HCT116 (cell line): ENCODE data around the gene WDR27. TPM values are rescaled to one million over a fixed set of nuclear protein-coding genes. Genes with fewer than 3 reads are reported as not detected.

ENCODE experiments used
- ATAC-seq: fragments of 200-7000 bp; cut with Tn5 transposase; 2 replicates; pipeline ENCODE4 v1.9.1; 2020; ENCODE audit warnings: mild to moderate bottlenecking, moderate library complexity
- BruUV-seq: library from RNA; stranded (reverse); fragments of 400-500 nt; replicated peaks from 2 replicates; lab custom pipeline; 2021; lab: Mats Ljungman, UMichigan
- CTCF ChIA-PET: fragments of 300-600 bp; sonication (Branson Sonifier 250); formaldehyde crosslinking; loops from one replicate; lab custom pipeline; 2021; ENCODE audit warnings: antibody characterized with exemption; lab: Charles Lee
- POLR2A ChIA-PET: fragments of 300-600, 350-600 bp; sonication (Branson Sonifier 250); formaldehyde crosslinking; loops from one replicate; lab custom pipeline; 2021; ENCODE audit warnings: antibody characterized with exemption; lab: Charles Lee
- RAD21 ChIA-PET, 2 experiments: fragments of 300-600 bp; sonication (Branson Sonifier 250); formaldehyde crosslinking; loops; one replicate each; lab custom pipeline; 2023; ENCODE audit warnings: low total read pairs in 2 of 2; ENCODE audit not compliant: uncharacterized antibody in 2 of 2, unreplicated experiment in 2 of 2, low non-redundant PET in 1 of 2; lab: Charles Lee
- DNase-seq: peaks from one replicate; pipeline ENCODE4 v3.0.0-alpha.2; 2010; ENCODE audit warnings: low read depth, low spot score
- H2AFZ ChIP-seq: fragments of 200-600 bp; shearing (Covaris generic), sonication (generic); 2 replicates; pipeline ENCODE4 v1.6.1; 2017; ENCODE audit warnings: low read depth, mixed run types, mixed read lengths, antibody characterized with exemption, low read length; ENCODE audit not compliant: poor library complexity, severe bottlenecking
- H3K27ac ChIP-seq: 2 replicates; pipeline ENCODE4 v1.5.1; 2012; ENCODE audit warnings: low read depth, low read length
- H3K27me3 ChIP-seq: fragments of 200-600 bp; sonication (generic); 2 replicates; pipeline ENCODE4 v1.6.1; 2016; ENCODE audit warnings: mixed run types, low read length, mixed read lengths; ENCODE audit not compliant: insufficient read depth
- H3K36me3 ChIP-seq, 2 experiments: fragments of 200-500 bp in 1 of 2; fragments of 200-600 bp in 1 of 2; sonication (Bioruptor generic) in 1 of 2; sonication (generic) in 1 of 2; 2 replicates each; pipeline versions ENCODE4 v1.5.1 to v1.6.1; 2014 to 2016; ENCODE audit warnings: low read length in 2 of 2, inconsistent platforms in 1 of 2, mixed read lengths in 1 of 2, mixed run types in 1 of 2; ENCODE audit not compliant: insufficient read depth in 2 of 2, control insufficient read depth in 1 of 2
- H3K4me1 ChIP-seq, 2 experiments: fragments of 200-600 bp in 1 of 2; sonication (generic) in 1 of 2; 2 replicates each; pipeline versions ENCODE4 v1.5.1 to v1.6.1; 2012 to 2017; ENCODE audit warnings: low read length in 2 of 2, inconsistent platforms in 1 of 2, mild to moderate bottlenecking in 1 of 2, mixed read lengths in 1 of 2, mixed run types in 1 of 2, moderate library complexity in 1 of 2; ENCODE audit not compliant: insufficient read depth in 2 of 2, control insufficient read depth in 1 of 2
- H3K4me2 ChIP-seq: fragments of 200-600 bp; sonication (generic); 2 replicates; pipeline ENCODE4 v1.6.1; 2017; ENCODE audit warnings: mixed run types, low read length, mixed read lengths
- H3K4me3 ChIP-seq, 2 experiments: fragments of 200-600 bp in 1 of 2; sonication (generic) in 1 of 2; replicated peaks in 1 of 2; 2 replicates each; pipeline ENCODE4 v1.5.1; 2011 to 2016; ENCODE audit warnings: low read length in 2 of 2, control low read depth in 1 of 2, low read depth in 1 of 2, mild to moderate bottlenecking in 1 of 2, mixed read lengths in 1 of 2, mixed run types in 1 of 2
- H3K79me2 ChIP-seq: fragments of 200-600 bp; sonication (generic); 2 replicates; pipeline ENCODE4 v1.6.1; 2017; ENCODE audit warnings: mild to moderate bottlenecking, mixed run types, low read length, moderate library complexity, mixed read lengths; ENCODE audit not compliant: insufficient read depth
- H3K9ac ChIP-seq: fragments of 200-600 bp; sonication (generic); 2 replicates; pipeline ENCODE4 v1.6.1; 2016; ENCODE audit warnings: low read length, mixed read lengths
- H3K9me2 ChIP-seq: fragments of 200-600 bp; sonication (generic), shearing (Covaris generic); 2 replicates; pipeline ENCODE4 v1.6.1; 2017; ENCODE audit warnings: mixed run types, mild to moderate bottlenecking, moderate library complexity; ENCODE audit not compliant: insufficient read depth
- H3K9me3 ChIP-seq, 2 experiments: fragments of 200-500 bp in 1 of 2; fragments of 200-600 bp in 1 of 2; sonication (Bioruptor generic) in 1 of 2; sonication (generic) in 1 of 2; 2 replicates each; pipeline ENCODE4 v1.6.1; 2014 to 2017; ENCODE audit warnings: low read length in 2 of 2, mixed read lengths in 2 of 2, inconsistent platforms in 1 of 2, low read depth in 1 of 2, mild to moderate bottlenecking in 1 of 2, mixed run types in 1 of 2, moderate library complexity in 1 of 2; ENCODE audit not compliant: control insufficient read depth in 1 of 2, insufficient read depth in 1 of 2
- H4K20me1 ChIP-seq: fragments of 200-600 bp; sonication (generic), shearing (Covaris generic); 2 replicates; pipeline ENCODE4 v1.6.1; 2017; ENCODE audit warnings: mixed run types, mild to moderate bottlenecking, moderate library complexity; ENCODE audit not compliant: insufficient read depth
- CBX3 ChIP-seq: IDR thresholded peaks from 2 replicates; pipeline ENCODE4 v1.6.1; 2012; ENCODE audit warnings: low read depth
- CEBPB ChIP-seq: IDR thresholded peaks from 2 replicates; pipeline ENCODE4 v1.6.1; 2012; ENCODE audit warnings: low read depth
- EGR1 ChIP-seq: IDR thresholded peaks from 2 replicates; pipeline ENCODE4 v1.6.1; 2012; ENCODE audit warnings: low read depth
- ELF1 ChIP-seq: IDR thresholded peaks from 2 replicates; pipeline ENCODE4 v1.6.1; 2012; ENCODE audit warnings: low read depth, borderline replicate concordance
- EZH2 ChIP-seq: fragments of 200-600 bp; sonication (generic); IDR thresholded peaks from 2 replicates; pipeline ENCODE4 v1.6.1; 2017; ENCODE audit warnings: antibody characterized with exemption, mixed run types
- FOSL1 ChIP-seq: IDR thresholded peaks from 2 replicates; pipeline ENCODE4 v1.6.1; 2012; ENCODE audit warnings: low read depth
- JUND ChIP-seq: IDR thresholded peaks from 2 replicates; pipeline ENCODE4 v1.6.1; 2012
- MAX ChIP-seq: IDR thresholded peaks from 2 replicates; pipeline ENCODE4 v1.6.1; 2012
- POLR2A ChIP-seq: IDR thresholded peaks from 2 replicates; pipeline ENCODE4 v1.7.0; 2011; ENCODE audit warnings: borderline replicate concordance; ENCODE audit not compliant: insufficient read depth, insufficient read length; ENCODE audit errors: extremely low read depth
- POLR2AphosphoS5 ChIP-seq: IDR thresholded peaks from 2 replicates; pipeline ENCODE4 v1.6.1; 2011; ENCODE audit warnings: mild to moderate bottlenecking, low read depth, low read length, moderate library complexity
- SIN3A ChIP-seq: IDR thresholded peaks from 2 replicates; pipeline ENCODE4 v1.6.1; 2012; ENCODE audit warnings: low read depth
- SP1 ChIP-seq: IDR thresholded peaks from 2 replicates; pipeline ENCODE4 v1.6.1; 2012; ENCODE audit warnings: low read depth
- SRF ChIP-seq: IDR thresholded peaks from 2 replicates; pipeline ENCODE4 v1.6.1; 2012; ENCODE audit warnings: low read depth
- TCF7L2 ChIP-seq: IDR thresholded peaks from 2 replicates; pipeline ENCODE4 v1.7.0; 2011; ENCODE audit warnings: borderline replicate concordance, inconsistent platforms; ENCODE audit not compliant: insufficient read depth, insufficient read length; ENCODE audit errors: extremely low read depth
- ZBTB33 ChIP-seq: IDR thresholded peaks from 2 replicates; pipeline ENCODE4 v1.6.1; 2011; ENCODE audit warnings: mild to moderate bottlenecking, low read length, moderate library complexity; ENCODE audit not compliant: insufficient replicate concordance; ENCODE audit errors: extremely low read depth
- ZFX ChIP-seq: fragments of 450-650 bp; IDR thresholded peaks from 2 replicates; pipeline ENCODE4 v1.6.1; 2017
- ZNF274 ChIP-seq: fragments of 200-500 bp; sonication (Bioruptor generic); IDR thresholded peaks from 2 replicates; pipeline ENCODE4 v1.6.1; 2014; ENCODE audit warnings: mild to moderate bottlenecking, low read depth, low read length, inconsistent platforms
- intact Hi-C: fragments of 100-400 bp; cut with micrococcal nuclease; formaldehyde crosslinking; loops from 2 replicates; pipeline ENCODE4 v1.10.0; 2022
- total RNA-seq: library from RNA; stranded (reverse); gene quantifications from one replicate; pipeline ENCODE4 v1.2.1, GENCODE V29; 2021; ENCODE audit not compliant: unreplicated experiment
- TF ChIP-seq, protein P1 (sequence below), 3 experiments: fragments of 200-600 bp in 1 of 3; sonication (generic) in 1 of 3; IDR thresholded peaks in 2 of 3; conservative IDR thresholded peaks in 1 of 3; 2 replicates each; pipeline ENCODE4 v1.5.1; 2012 to 2017; ENCODE audit warnings: low read depth in 2 of 3, low read length in 2 of 3, antibody characterized with exemption in 1 of 3, borderline replicate concordance in 1 of 3, control low read depth in 1 of 3, mild to moderate bottlenecking in 1 of 3, mixed read lengths in 1 of 3, mixed run types in 1 of 3, moderate library complexity in 1 of 3; ENCODE audit not compliant: insufficient read depth in 1 of 3
- TF ChIP-seq, protein P2 (sequence below): IDR thresholded peaks from 2 replicates; pipeline ENCODE4 v1.6.1; 2012; ENCODE audit warnings: low read depth

Gene WDR27
- total RNA-seq, 1 experiment from 2014 or later: 60.6 TPM

GRCh38 chr6:169530752-169531123, 171.1 kb downstream of the WDR27 start (continued):
- TF ChIP-seq, protein P1, sequence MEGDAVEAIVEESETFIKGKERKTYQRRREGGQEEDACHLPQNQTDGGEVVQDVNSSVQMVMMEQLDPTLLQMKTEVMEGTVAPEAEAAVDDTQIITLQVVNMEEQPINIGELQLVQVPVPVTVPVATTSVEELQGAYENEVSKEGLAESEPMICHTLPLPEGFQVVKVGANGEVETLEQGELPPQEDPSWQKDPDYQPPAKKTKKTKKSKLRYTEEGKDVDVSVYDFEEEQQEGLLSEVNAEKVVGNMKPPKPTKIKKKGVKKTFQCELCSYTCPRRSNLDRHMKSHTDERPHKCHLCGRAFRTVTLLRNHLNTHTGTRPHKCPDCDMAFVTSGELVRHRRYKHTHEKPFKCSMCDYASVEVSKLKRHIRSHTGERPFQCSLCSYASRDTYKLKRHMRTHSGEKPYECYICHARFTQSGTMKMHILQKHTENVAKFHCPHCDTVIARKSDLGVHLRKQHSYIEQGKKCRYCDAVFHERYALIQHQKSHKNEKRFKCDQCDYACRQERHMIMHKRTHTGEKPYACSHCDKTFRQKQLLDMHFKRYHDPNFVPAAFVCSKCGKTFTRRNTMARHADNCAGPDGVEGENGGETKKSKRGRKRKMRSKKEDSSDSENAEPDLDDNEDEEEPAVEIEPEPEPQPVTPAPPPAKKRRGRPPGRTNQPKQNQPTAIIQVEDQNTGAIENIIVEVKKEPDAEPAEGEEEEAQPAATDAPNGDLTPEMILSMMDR (IDR thresholded peaks at IDR 0.05 in 2 of 3, conservative IDR thresholded peaks at IDR 0.05 in 1 of 3; ENCODE audit: borderline replicate concordance in 1 of 3, insufficient read depth in 1 of 3, low read depth in 2 of 3, low read length in 2 of 3): no peak
- TF ChIP-seq EGR1 (no peak), ZFX (no peak), POLR2AphosphoS5 (no peak), ZNF274 (no peak), SIN3A (no peak), EZH2 (no peak)
- TF ChIP-seq, all 23 proteins: peak for 0

GRCh38 chr6:169529931-169530751, 171.7 kb downstream of the WDR27 start:
- POLR2A ChIA-PET: no interaction called here
- no peak overlapping the region for H3K4me3 ChIP-seq
- H3K4me1 ChIP-seq: no peaks in the 10 kb centered on the region
- CTCF ChIA-PET: no interaction called here
- DNase-seq (no peak), ATAC-seq (no peak)
- no peaks in the 10 kb centered on the region for H4K20me1 ChIP-seq
- no peaks in the 10 kb centered on the region for H3K36me3 ChIP-seq
- no peak overlapping the region for H3K4me2 ChIP-seq
- H3K79me2 ChIP-seq: no peaks in the 10 kb centered on the region
- H3K9ac ChIP-seq: no peak overlapping the region
- no peak overlapping the region for H3K27ac ChIP-seq
- peaks cover 0 to 11% of the 10 kb centered on the region in 2 experiments; a peak in 2 of 4 replicates for H3K9me3 ChIP-seq
- no peak overlapping the region for H2AFZ ChIP-seq
- no TSS peak for BruUV-seq
- intact Hi-C loops: no loop called here
- RAD21 ChIA-PET: no interaction called here
- H3K9me2 ChIP-seq: no peaks in the 10 kb centered on the region
- H3K27me3 ChIP-seq: no peaks in the 10 kb centered on the region
- TF ChIP-seq EGR1: no peak
- TF ChIP-seq SRF: no peak
- TF ChIP-seq FOSL1: no peak
- TF ChIP-seq TCF7L2: no peak
- TF ChIP-seq SP1: no peak
- no peak for TF ChIP-seq JUND
- no peak for TF ChIP-seq POLR2A
- TF ChIP-seq POLR2AphosphoS5: no peak
- no peak for TF ChIP-seq ELF1
- no peak for TF ChIP-seq CEBPB
- no peak for TF ChIP-seq ZBTB33
- TF ChIP-seq CBX3: no peak
- no peak for TF ChIP-seq ZFX
- TF ChIP-seq, protein P2, sequence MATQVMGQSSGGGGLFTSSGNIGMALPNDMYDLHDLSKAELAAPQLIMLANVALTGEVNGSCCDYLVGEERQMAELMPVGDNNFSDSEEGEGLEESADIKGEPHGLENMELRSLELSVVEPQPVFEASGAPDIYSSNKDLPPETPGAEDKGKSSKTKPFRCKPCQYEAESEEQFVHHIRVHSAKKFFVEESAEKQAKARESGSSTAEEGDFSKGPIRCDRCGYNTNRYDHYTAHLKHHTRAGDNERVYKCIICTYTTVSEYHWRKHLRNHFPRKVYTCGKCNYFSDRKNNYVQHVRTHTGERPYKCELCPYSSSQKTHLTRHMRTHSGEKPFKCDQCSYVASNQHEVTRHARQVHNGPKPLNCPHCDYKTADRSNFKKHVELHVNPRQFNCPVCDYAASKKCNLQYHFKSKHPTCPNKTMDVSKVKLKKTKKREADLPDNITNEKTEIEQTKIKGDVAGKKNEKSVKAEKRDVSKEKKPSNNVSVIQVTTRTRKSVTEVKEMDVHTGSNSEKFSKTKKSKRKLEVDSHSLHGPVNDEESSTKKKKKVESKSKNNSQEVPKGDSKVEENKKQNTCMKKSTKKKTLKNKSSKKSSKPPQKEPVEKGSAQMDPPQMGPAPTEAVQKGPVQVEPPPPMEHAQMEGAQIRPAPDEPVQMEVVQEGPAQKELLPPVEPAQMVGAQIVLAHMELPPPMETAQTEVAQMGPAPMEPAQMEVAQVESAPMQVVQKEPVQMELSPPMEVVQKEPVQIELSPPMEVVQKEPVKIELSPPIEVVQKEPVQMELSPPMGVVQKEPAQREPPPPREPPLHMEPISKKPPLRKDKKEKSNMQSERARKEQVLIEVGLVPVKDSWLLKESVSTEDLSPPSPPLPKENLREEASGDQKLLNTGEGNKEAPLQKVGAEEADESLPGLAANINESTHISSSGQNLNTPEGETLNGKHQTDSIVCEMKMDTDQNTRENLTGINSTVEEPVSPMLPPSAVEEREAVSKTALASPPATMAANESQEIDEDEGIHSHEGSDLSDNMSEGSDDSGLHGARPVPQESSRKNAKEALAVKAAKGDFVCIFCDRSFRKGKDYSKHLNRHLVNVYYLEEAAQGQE: no peak
- TF ChIP-seq MAX: no peak
